HAP-1 (cell line): Measurements from ENCODE around the gene CRYM.
"Not testable (repeated sequence)": the region's sequence is repeated elsewhere in the genome, so short reads cannot be mapped to it uniquely, and the experiment has no call there.

Experiments used
- DNase-seq, 2 experiments: peaks; one replicate each; pipeline ENCODE4 v3.0.0-alpha.2; 2016 to 2020; ENCODE audit warnings: low spot score in 2 of 2
- H3K27me3 ChIP-seq: fragments of 250-450 bp; sonication (Bioruptor Pico); 2 replicates; pipeline ENCODE4 v1.5.1; 2020; ENCODE audit warnings: low read depth, mild to moderate bottlenecking, moderate library complexity
- H3K36me3 ChIP-seq: fragments of 250-450 bp; sonication (Bioruptor Pico); replicated peaks from 2 replicates; pipeline ENCODE4 v1.5.1; 2020; ENCODE audit warnings: mild to moderate bottlenecking
- H3K4me1 ChIP-seq: fragments of 250-450 bp; sonication (Bioruptor Pico); 2 replicates; pipeline ENCODE4 v1.5.1; 2020; ENCODE audit warnings: mild to moderate bottlenecking
- H3K4me3 ChIP-seq: fragments of 250-450 bp; sonication (Bioruptor Pico); 2 replicates; pipeline ENCODE4 v1.5.1; 2020; ENCODE audit warnings: mild to moderate bottlenecking, moderate library complexity
- H3K9me3 ChIP-seq: fragments of 250-450 bp; sonication (Bioruptor Pico); 2 replicates; pipeline ENCODE4 v1.5.1; 2020; ENCODE audit warnings: mild to moderate bottlenecking, moderate library complexity
- in situ Hi-C: fragments of 300-500 bp; cut with MboI; formaldehyde crosslinking; loops from 3 replicates; pipeline ENCODE4 v1.14.3; 2020; ENCODE audit warnings: low sequenced_read_pairs, inconsistent platforms, mixed read lengths

CRYM gene

DNA sequence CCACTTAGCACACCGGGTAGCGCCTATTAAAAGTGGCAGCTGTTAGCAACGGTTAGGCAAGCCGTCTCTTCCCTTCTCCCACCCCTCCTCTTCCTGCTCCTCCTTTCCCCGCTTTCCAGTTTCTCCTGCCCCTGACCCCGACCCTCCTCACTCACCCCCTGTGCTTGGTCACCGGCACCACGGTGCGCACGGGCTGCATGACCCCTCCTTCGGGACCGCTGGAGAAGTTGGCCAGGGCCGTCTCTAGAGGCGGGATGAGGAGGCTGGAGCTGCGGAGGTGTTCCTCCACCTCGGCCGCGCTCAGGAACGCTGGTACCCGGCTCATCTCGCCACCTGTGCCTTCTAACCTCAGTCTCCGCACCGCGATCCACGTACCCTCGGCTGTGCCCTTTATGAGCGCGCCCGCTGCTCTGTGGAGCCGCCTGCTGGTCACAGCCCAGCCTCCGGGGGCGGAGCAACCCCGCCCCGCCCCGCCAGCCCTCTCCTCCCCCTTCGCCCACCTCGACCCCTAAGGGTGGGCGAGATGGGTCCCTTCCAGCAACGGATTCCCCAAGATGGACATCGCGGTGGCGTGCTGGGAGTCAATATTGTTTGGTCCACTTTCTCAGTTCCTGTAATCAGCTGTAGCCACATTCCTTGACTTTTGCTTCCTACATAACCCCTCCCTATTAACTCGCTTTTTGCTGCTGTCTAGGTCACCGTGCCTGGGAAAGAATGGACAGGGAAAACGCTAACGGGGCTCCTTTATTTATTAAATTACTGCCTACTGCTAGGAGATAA, at the start of gene CRYM:
TSS of gene CRYM (minus strand) at position 364 of the 780 bp plus-strand sequence. CDS start at position 325, 39 bp downstream.
- peaks cover 3% of the 10 kb centered on the region; the same call in 1 of the 2 replicates for H3K4me1 ChIP-seq

DNA sequence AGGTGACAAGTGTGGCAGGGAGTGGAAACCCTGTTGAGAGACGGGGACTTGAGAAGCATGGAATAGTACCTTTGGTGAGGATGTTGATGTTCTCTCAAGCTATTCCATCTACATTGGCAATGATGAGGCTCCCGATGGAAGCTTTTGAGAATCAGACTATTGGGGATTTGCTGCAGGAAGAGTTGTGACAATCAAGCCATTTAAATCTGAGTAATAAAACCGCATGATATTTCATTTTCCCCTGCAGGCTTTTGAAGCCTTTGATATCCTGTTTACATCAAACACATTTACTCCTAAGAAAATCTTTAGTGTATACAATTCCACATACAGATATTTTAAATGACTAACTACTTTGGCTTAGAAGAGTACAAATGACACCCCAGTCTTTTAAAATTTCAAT, 49.0 kb upstream of the CRYM start:
- H3K36me3 ChIP-seq = no peaks in the 10 kb centered on the region
- DNase-seq = no peak
- H3K4me1 ChIP-seq = peaks cover 4% of the 10 kb centered on the region
- in situ Hi-C loops = no loop called here
- no peaks in the 10 kb centered on the region for H3K27me3 ChIP-seq
- no peak overlapping the region for H3K4me3 ChIP-seq
- H3K9me3 ChIP-seq = no peaks in the 10 kb centered on the region

More for the DNA sequence above, at the start of gene CRYM:
- no peaks in the 10 kb centered on the region for H3K27me3 ChIP-seq
- in situ Hi-C loops = loop anchor here (5.0 kb wide), 1 partner anchor 91 kb away; no protein-coding TSS in a partner anchor
- H3K9me3 ChIP-seq = no peaks in the 10 kb centered on the region
- peak; percentile 55 to 85 for DNase-seq
- peak within 1 kb of the TSS; percentile 43 for H3K4me3 ChIP-seq
- no peaks in the 10 kb centered on the region for H3K36me3 ChIP-seq

DNA sequence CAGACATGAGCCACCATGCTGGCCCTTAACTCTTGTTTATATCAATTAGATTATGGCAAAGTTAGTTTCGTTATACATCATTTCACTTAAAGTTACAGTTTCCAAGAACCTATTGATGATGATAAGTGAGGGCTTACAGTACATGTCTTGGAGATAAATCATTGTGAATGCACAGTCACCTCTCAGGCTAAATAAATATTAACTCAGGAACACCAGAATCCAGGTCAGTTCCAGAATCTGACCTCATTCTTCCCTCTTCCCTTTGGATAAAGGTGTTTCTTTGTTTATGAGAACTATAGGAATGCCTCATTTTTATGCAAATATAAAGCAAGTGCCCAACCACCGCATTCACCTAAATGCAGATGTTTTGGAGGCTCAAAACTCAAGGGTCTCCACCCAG, 48.4 kb upstream of the CRYM start:
- H3K4me3 ChIP-seq = no peak overlapping the region
- peaks cover 4% of the 10 kb centered on the region for H3K4me1 ChIP-seq
- no peak for DNase-seq
- H3K36me3 ChIP-seq = no peaks in the 10 kb centered on the region
- in situ Hi-C loops = no loop called here
- H3K9me3 ChIP-seq = no peaks in the 10 kb centered on the region
- H3K27me3 ChIP-seq = no peaks in the 10 kb centered on the region

DNA sequence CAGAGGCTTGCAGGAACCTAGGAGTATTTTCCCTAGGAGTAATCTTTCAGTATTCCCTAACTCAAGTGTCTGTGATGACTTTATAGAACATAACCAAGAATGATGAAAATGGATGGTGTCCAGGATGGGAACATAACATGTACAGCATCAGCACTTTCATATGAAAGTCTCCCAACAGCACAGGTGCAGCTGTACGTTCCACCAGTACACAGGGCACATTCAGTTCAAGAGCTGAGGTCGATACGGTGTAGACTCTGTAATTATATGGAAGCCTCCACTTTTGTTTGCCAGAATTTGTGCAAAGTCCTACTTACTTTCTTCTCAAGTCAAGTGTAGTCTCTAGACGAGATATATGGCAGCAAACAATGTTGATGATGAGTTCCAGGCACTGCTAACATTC, 46.2 kb upstream of the CRYM start:
- Histone ChIP-seq H3K27me3 (no peaks in the 10 kb centered on the region), H3K4me1 (peaks cover 4% of the 10 kb centered on the region), H3K9me3 (no peaks in the 10 kb centered on the region), H3K4me3 (no peak overlapping the region), H3K36me3 (no peaks in the 10 kb centered on the region)
- in situ Hi-C loops = no loop called here
- DNase-seq = no peak

DNA sequence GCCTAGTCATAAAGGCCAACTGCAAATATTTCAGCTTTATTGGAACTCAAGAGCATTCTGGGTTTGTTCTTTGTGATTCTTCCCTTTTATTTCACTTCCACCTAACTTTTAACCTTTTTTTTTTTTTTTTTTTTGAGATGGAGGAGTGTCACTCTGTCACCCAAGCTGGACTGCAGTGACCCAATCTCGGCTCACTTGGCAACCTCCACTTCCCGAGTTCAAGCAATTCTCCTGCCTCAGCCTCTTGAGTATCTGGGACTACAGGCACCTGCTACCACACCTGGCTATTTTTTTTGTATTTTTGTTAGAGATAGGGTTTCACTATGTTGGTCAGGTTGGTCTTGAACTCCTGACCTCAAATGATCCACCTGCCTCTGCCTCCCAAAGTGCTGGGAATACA, 44.2 kb upstream of the CRYM start:
- DNase-seq, H3K36me3 ChIP-seq, H3K9me3 ChIP-seq, H3K27me3 ChIP-seq, in situ Hi-C loops, H3K4me3 ChIP-seq, H3K4me1 ChIP-seq: not testable (repeated sequence)

DNA sequence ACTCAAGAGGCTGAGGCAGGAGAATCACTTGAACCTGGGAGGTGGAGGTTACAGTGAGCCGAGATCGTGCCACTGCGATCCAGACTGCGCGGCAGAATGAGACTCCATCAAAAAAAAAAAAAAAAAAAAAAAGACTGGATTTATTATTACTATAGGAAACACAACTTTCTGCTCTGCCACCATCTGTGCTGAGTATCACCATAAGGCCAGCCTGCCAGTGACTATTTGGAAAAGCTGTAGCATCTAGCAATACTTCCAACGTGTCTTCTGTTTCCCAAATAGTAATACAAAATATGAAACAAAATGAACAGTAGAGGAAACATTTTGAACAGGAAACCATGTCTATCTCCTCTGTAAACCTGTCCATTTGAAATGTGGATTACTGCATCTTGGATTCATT, 43.6 kb upstream of the CRYM start:
- no peak for DNase-seq

DNA sequence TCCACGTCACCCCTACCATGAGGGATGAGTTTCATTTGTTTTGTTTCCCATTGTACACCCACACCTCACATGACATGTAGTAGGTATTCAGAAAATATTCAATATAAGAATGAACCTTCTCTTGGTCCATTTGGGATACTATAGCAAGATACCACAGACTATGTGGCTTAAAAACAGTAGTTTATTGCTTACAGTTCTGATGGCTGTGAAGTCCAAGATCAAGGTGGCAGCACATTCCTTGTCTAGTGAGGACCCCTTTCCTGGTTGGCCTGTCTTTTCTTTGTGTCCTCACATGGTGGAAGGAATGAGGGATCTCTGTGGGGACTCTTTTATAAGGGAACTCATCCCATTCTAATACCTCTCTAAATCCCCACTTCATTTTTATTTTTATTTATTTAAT, 36.2 kb upstream of the CRYM start:
- in situ Hi-C loops = no loop called here
- no peaks in the 10 kb centered on the region for H3K36me3 ChIP-seq
- no peaks in the 10 kb centered on the region for H3K9me3 ChIP-seq
- no peak for DNase-seq
- H3K4me1 ChIP-seq = no peaks in the 10 kb centered on the region
- no peaks in the 10 kb centered on the region for H3K27me3 ChIP-seq
- H3K4me3 ChIP-seq = no peak overlapping the region

More for the DNA sequence above, 43.6 kb upstream of the CRYM start:
- H3K36me3 ChIP-seq = no peaks in the 10 kb centered on the region
- no peaks in the 10 kb centered on the region for H3K27me3 ChIP-seq
- H3K9me3 ChIP-seq = no peaks in the 10 kb centered on the region
- H3K4me1 ChIP-seq = peaks cover 4% of the 10 kb centered on the region
- H3K4me3 ChIP-seq = no peak overlapping the region
- in situ Hi-C loops = no loop called here

DNA sequence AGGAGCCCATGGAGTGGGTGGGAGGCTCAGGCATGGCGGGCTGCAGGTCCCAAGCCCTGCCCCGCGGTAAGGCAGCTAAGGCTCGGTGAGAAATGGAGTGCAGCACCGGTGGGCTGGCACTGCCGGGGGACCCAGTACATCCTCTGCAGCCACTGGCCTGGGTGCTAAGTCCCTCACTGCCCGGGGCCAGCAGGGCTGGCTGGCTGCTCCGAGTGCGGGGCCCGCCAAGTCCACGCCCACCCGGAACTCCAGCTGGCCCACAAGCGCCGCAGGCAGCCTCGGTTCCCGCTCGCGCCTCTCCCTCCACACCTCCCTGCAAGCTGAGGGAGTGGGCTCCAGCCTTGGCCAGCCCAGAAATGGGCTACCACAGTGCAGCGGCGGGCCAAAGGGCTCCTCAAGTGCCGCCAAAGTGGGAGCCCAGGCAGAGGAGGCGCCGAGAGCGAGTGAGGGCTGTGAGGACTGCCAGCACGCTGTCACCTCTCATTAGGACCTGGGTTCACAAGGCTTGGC, 34.8 kb upstream of the CRYM start:
- in situ Hi-C loops, H3K4me1 ChIP-seq, DNase-seq: not testable (repeated sequence)

DNA sequence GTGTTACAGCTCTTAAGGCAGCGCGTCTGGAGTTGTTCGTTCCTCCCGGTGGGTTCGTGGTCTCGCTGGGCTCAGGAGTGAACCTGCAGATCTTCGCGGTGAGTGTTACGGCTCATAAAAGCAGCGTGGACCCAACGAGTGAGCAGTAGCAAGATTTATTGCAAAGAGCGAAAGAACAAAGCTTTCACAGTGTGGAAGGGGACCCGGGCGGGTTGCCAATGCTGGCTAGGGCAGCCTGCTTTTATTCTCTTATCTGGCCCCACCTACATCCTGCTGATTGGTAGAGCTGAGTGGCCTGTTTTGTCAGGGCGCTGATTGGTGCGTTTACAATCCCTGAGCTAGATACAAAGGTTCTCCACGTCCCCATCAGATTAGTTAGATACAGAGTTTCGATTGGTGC, 34.0 kb upstream of the CRYM start:
- H3K4me3 ChIP-seq, H3K9me3 ChIP-seq, H3K4me1 ChIP-seq, H3K36me3 ChIP-seq, H3K27me3 ChIP-seq, in situ Hi-C loops, DNase-seq: not testable (repeated sequence)

More for the DNA sequence above, 34.8 kb upstream of the CRYM start:
- not testable (repeated sequence) for H3K4me3 ChIP-seq, H3K9me3 ChIP-seq, H3K36me3 ChIP-seq, H3K27me3 ChIP-seq

DNA sequence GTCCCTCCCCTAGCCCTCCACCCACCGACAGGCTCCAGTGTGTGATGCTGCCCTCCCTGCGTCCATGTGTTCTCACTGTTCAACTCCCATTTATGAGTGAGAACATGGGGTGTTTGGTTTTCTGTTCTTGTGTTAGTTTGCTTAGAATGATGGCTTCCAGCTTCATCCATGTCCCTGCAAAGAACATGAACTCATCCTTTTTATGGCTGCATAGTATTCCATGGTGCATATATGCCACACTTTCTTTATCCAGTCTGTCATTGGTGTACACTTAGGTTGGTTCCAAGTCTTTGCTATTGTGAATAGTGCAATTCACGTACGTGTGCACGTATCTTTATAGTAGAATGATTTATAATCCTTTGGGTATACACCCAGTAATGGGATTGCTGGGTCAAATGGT, 28.6 kb upstream of the CRYM start:
- DNase-seq, H3K27me3 ChIP-seq, in situ Hi-C loops, H3K9me3 ChIP-seq, H3K36me3 ChIP-seq, H3K4me3 ChIP-seq: not testable (repeated sequence)
- peaks cover 11% of the 10 kb centered on the region for H3K4me1 ChIP-seq

DNA sequence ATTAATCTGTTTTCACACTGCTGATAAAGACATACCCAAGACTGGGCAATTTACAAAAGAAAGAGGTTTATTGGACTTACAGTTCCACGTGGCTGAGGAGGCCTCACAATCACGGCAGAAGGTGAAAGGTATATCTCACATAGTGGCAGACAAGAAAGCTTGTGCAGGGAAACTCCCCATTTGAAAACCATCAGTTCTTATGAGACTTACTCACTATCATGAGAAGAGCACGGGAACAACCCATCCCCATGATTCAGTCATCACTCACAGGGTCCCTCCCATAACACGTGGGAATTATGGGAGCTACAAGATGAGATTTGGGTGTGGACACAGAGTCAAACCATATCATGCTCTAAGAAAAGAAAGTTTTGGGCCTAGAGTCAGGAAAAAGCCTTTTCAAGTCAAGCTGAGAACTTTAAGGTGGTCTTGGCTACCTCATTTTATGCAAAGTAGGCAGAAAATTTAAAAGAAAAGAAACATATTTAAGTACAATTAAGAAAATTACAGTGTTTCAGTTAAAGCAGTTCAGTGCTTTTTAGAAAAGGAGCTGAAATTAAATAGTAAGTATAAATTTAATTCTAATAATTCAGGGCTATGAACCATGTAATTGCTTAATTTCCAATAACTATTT, 24.9 kb upstream of the CRYM start:
- DNase-seq = peak in 1 of 2 experiments; percentile 12
- no peaks in the 10 kb centered on the region for H3K9me3 ChIP-seq
- H3K27me3 ChIP-seq = no peaks in the 10 kb centered on the region
- H3K4me1 ChIP-seq = peaks cover 14% of the 10 kb centered on the region
- no peaks in the 10 kb centered on the region for H3K36me3 ChIP-seq
- in situ Hi-C loops = no loop called here
- no peak overlapping the region; the same call in 1 of the 2 replicates for H3K4me3 ChIP-seq

DNA sequence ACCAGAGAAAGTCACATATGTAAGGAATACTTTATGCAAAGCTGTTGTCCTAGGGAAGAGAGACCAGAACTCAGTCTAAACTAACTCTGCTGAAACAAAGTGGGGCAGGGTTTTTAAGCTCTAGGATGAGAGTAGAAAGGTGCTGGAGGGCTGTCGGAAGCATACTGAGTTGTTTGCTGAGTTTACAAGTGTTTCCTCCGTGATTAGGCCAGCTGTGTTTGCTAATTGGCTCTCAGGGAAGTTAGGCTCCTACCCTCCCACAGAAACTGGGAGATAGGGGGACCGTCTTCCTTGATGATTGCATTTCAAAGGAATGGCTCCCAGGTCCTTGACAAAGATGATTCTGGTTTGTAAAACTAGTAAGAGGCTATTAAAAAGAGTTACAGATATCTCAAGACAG, 24.4 kb upstream of the CRYM start:
- no peaks in the 10 kb centered on the region for H3K9me3 ChIP-seq
- in situ Hi-C loops = no loop called here
- no peaks in the 10 kb centered on the region for H3K27me3 ChIP-seq
- H3K4me1 ChIP-seq = peaks cover 14% of the 10 kb centered on the region
- H3K4me3 ChIP-seq = peak overlapping the region; percentile 56
- no peaks in the 10 kb centered on the region for H3K36me3 ChIP-seq
- no peak for DNase-seq

DNA sequence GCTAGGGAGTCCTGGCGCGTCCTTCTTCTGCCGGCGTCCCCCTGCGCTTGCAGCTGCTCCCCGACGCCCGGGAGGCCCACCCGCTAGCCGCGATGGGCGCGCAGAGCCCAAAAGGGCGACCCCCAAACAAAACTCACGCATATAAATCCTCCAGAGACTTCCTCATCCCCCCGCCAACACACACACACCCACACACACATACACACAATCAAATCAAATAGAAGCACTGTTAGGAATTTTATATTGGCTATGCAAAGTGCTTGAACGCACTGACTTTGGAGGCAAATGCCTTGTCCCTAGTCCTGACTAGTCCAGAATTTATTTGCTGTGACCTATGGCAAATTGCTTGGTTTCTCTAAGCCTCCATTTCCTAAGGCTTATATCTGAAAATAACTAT, 23.8 kb upstream of the CRYM start:
- in situ Hi-C loops = no loop called here
- no peaks in the 10 kb centered on the region for H3K27me3 ChIP-seq
- DNase-seq = no peak
- no peaks in the 10 kb centered on the region for H3K36me3 ChIP-seq
- no peaks in the 10 kb centered on the region for H3K9me3 ChIP-seq
- H3K4me3 ChIP-seq = peak overlapping the region; percentile 56
- peaks cover 14% of the 10 kb centered on the region for H3K4me1 ChIP-seq

DNA sequence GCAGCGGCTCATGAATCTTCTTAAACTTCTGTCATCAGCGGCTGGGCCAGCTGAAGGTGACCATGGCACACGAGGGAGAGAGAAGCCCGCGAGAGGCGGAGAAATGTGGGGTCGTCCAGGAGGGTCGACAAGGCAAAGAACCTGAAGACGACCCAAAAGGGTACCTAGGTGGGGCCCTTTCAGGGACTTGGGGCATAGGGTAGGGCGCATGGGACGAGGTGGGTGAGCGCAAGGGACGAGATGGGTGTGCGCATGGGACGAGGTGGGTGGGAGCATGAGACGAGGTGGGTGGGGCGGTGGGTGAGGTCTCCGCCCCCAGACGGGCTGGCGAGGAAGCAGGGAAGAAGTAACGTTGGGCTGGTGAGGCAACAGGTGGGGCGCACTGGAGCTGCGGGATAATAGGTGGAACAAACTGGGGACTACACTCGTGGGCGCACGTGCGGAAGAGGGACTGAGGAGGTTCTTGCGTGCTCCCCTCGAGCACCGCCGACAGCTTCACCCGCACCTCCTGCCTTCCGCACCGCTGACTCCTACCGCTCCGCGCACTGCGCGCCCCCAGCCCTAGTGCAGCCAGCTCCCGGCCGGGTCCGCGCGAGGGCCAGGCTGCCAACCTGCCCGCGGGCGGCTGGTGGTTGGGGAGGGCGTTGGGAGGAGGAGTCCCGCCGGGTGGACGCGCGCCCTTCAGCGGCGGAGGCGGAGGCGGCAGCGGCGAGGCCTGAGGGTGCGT, 23.2 kb upstream of the CRYM start:
- Histone ChIP-seq H3K4me3 (peak overlapping the region; percentile 56), H3K4me1 (peaks cover 14% of the 10 kb centered on the region), H3K27me3 (no peaks in the 10 kb centered on the region), H3K36me3 (no peaks in the 10 kb centered on the region), H3K9me3 (no peaks in the 10 kb centered on the region)
- peak; percentile 86 to 92 for DNase-seq
- in situ Hi-C loops = no loop called here
